ENCODE measurements around the gene EMP2. TPM values are rescaled to one million over a fixed set of nuclear protein-coding genes. Genes with fewer than 3 reads are reported as not detected.

EMP2 gene
- total and polyA plus RNA-seq, 8 donors = 5.5 to 13.7 (median 9.3) TPM

DNA sequence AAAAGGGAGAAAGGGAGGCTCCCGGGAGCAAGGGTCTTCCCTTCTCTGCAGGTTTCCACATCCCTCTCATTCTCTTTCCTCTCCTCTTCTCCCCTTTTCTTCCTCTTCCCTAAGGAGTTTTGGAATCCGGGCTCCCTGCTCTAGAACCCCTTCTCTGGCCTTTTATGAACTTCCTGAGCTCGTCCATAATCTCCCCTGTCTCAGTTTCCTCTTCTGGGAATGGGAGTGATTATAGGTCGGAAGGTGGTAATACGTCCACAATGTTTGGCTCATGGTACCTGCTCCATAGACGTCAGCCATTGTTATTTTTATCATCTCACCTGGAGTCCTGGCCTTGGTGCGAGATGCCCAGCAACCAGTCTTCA is 467 bp upstream of the EMP2 start:
- WGBS, 2 donors = 22 to 23% methylated on average over 7 of the region's 7 CpGs
- TF ChIP-seq, protein P1, sequence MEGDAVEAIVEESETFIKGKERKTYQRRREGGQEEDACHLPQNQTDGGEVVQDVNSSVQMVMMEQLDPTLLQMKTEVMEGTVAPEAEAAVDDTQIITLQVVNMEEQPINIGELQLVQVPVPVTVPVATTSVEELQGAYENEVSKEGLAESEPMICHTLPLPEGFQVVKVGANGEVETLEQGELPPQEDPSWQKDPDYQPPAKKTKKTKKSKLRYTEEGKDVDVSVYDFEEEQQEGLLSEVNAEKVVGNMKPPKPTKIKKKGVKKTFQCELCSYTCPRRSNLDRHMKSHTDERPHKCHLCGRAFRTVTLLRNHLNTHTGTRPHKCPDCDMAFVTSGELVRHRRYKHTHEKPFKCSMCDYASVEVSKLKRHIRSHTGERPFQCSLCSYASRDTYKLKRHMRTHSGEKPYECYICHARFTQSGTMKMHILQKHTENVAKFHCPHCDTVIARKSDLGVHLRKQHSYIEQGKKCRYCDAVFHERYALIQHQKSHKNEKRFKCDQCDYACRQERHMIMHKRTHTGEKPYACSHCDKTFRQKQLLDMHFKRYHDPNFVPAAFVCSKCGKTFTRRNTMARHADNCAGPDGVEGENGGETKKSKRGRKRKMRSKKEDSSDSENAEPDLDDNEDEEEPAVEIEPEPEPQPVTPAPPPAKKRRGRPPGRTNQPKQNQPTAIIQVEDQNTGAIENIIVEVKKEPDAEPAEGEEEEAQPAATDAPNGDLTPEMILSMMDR (IDR thresholded peaks at IDR 0.05) = no peak
- no peak for ATAC-seq
- peaks cover 0 to 6% (median 0%) of the 10 kb centered on the region in 3 donors for H3K4me1 ChIP-seq
- FAIRE-seq = no peak
- intact Hi-C loops (cut with DNase I) = no loop called here
- H3K27me3 ChIP-seq = no peaks in the 10 kb centered on the region
- DNase-seq = no peak
- H3K9me3 ChIP-seq = no peaks in the 10 kb centered on the region
- H3K27ac ChIP-seq = peak overlapping the region in 1 of 4 donors; percentile 51
- no peaks in the 10 kb centered on the region for H3K36me3 ChIP-seq
- peak overlapping the region; percentile 57 to 84 (median 80) for H3K4me3 ChIP-seq

DNA sequence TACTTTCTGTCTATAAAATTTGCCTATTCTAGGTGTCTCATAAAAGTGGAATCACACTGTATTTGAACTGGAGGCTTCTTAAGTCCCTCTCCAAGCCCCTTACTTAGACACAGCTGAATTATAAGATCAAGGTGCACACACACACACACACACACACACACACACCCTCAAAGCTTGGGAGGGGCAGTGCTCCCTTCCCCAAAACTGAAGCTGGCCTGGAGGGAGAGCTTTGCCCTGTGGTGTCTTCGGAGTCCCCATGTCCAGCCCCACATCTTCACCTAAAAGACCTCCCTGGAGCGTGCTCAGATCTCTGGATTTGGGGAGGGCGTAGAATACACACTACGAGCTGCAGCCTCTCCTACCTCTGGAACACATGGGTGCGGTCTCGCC is 828 bp downstream of the EMP2 start:
- intact Hi-C loops (cut with DNase I) = no loop called here
- Histone ChIP-seq H3K36me3 (no peaks in the 10 kb centered on the region), H3K27me3 (no peaks in the 10 kb centered on the region), H3K4me1 (peaks cover 0 to 6% (median 0%) of the 10 kb centered on the region in 3 donors), H3K27ac (no peak overlapping the region), H3K4me3 (peak overlapping the region; percentile 57 to 84 (median 80)), H3K9me3 (no peaks in the 10 kb centered on the region)
- no peak for FAIRE-seq
- 29 to 31% methylated on average over 6 of the region's 6 CpGs for WGBS, 2 donors
- ATAC-seq = no peak
- no peak for DNase-seq
- TF ChIP-seq, protein P1 (IDR thresholded peaks at IDR 0.05) = no peak

DNA sequence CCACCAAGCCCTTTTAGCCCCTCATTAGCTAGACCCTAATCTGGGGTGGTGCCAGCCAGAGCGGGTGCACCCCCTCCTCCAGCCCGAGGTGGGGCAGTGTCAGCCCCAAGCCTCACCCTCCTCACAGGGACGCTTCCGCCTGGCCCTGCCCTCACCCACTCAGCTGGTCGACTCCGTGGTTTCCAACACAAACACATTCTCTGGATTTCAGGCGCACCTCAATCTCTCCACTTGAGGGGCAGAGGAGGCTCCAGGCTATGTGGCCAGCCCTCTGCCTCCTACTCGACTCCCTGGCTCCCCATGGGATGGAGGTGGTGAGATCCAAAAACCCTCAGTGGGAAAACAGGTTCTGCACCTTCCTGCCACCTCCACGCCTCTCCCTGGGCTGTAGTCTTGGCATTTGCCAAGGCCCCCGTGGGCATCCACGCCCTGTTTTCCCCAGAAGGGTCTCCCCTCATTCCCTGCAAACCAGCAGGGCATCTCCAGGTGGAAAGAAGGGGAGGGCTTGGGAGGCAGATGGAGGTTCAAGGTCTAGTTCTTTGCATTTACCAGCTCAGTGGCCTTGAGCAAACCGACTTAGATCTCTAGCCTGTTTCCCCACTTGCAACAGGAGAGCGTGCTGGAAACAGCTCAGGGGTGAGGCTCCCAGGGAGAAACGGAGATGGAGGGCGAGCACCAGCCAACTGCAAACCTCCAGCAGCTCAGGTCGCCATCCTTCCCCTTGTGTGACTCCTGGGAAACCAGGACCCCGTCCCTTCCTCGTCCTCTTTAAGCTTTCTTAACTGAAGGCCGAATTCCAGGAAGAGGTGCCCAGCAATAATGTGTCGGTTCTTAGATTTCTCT is 1.7 kb downstream of the EMP2 start:
- Histone ChIP-seq H3K4me1 (peaks cover 0 to 6% (median 0%) of the 10 kb centered on the region in 3 donors), H3K4me3 (peak overlapping the region in 2 of 4 donors; percentile 10 to 82), H3K36me3 (no peaks in the 10 kb centered on the region), H3K27ac (peak overlapping the region in 1 of 4 donors; percentile 37), H3K9me3 (no peaks in the 10 kb centered on the region), H3K27me3 (no peaks in the 10 kb centered on the region)
- TF ChIP-seq, protein P1 (IDR thresholded peaks at IDR 0.05) = no peak
- DNase-seq (peak in 4 of 6 donors; percentile 46 to 59 (median 58)), FAIRE-seq (no peak), ATAC-seq (peak in 3 of 4 donors; percentile 4 to 48 (median 35))
- intact Hi-C loops (cut with DNase I) = no loop called here
- 34 to 43% methylated on average over 20 of the region's 20 CpGs for WGBS, 2 donors

DNA sequence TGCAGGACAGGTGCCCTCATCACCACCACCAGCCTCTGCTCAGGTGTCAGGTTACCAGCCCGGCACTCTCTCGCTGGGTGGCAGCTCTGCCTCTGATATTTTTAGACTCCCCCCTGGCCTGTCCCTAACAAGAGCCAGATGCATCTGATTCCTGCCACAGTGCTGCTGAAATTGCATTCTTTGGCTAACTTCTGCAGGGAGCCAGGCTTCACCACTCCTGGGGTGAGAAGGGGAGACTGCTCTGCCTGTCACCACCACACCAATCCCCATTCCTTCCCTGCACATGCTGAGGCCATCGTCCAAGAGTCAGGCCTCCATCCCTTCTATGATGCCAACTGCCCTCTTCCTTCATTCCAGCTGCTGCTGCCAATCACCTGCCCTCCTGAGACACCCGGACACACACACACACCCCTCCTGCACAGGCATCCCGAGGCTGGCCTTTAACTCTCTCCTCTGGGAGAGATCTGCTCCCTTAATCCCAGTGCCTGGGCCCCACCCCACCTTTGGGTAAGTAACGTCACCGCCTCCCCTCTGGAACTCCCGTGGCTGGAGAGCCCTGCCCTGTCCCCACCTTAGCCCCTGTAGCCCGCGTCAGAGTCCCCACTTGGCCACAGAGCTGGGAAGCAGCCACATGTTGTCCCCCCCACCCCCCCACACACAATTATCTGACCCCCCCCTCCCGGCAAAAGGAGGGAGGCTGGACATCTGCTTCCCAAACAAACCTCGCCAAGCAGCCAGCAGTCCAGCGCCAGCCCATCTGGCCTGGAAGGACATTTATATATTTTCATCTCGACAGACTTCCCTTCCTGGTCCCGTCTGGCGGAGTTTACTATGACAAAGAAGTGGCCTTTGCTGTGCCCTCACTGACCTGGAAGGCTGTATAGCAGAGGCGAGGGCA is 2.8 kb downstream of the EMP2 start:
- ATAC-seq (no peak), FAIRE-seq (no peak), DNase-seq (peak in 3 of 6 donors; percentile 21 to 56 (median 25))
- no peaks in the 10 kb centered on the region for H3K27me3 ChIP-seq
- H3K27ac ChIP-seq = peak overlapping the region in 1 of 4 donors; percentile 37
- intact Hi-C loops (cut with DNase I) = no loop called here
- WGBS, 2 donors = 29 to 30% methylated on average over 17 of the region's 17 CpGs
- H3K9me3 ChIP-seq = no peaks in the 10 kb centered on the region
- H3K4me1 ChIP-seq = peaks cover 0 to 6% (median 0%) of the 10 kb centered on the region in 3 donors
- H3K4me3 ChIP-seq = peak overlapping the region in 1 of 4 donors; percentile 82
- TF ChIP-seq, protein P1 (IDR thresholded peaks at IDR 0.05) = no peak
- no peaks in the 10 kb centered on the region for H3K36me3 ChIP-seq
